Activated CD8-positive, alpha-beta memory T cell treated with anti-CD3 and anti-CD28 coated beads for 36 hours (primary cell): Measurements from ENCODE around the gene SNX5. TPM values are rescaled to one million over a fixed set of nuclear protein-coding genes. Genes with fewer than 3 reads are reported as not detected.

Experiments
- CTCF ChIA-PET: fragments of 350-600 bp; sonication (Branson Sonifier 250); formaldehyde crosslinking; loops from one replicate; lab custom pipeline; 2021; ENCODE audit warnings: antibody characterized with exemption; lab: Charles Lee
- POLR2A ChIA-PET: fragments of 350-600 bp; sonication (Branson Sonifier 250); formaldehyde crosslinking; loops from one replicate; lab custom pipeline; 2021; ENCODE audit warnings: antibody characterized with exemption; lab: Charles Lee
- total RNA-seq, 2 experiments: library from RNA; stranded (reverse); gene quantifications; one replicate each; pipeline ENCODE4 v1.2.3, GENCODE V29; 2021

The SNX5 gene
- total RNA-seq, 2 experiments from 2014 or later = 205 to 212 TPM

GRCh38 chr20:17905544-17905943 lies 63.0 kb downstream of the SNX5 start:
- POLR2A ChIA-PET = no interaction called here
- CTCF ChIA-PET = no interaction called here

GRCh38 chr20:17904027-17904426 lies 64.6 kb downstream of the SNX5 start:
- CTCF ChIA-PET = no interaction called here
- POLR2A ChIA-PET = no interaction called here

GRCh38 chr20:17902531-17903083 lies 66.0 kb downstream of the SNX5 start:
- ChIA-PET CTCF (interaction anchor here (0.7 to 0.9 kb wide), 2 partner anchors 398 to 401 kb away, joined by 3 read pairs; no protein-coding TSS in a partner anchor), POLR2A (no interaction called here)

GRCh38 chr20:17901971-17902370 lies 66.6 kb downstream of the SNX5 start:
- CTCF ChIA-PET = interaction anchor here (0.7 to 1.0 kb wide), 2 partner anchors 220 to 398 kb away, joined by 3 read pairs; partner anchors contain the start of gene RRBP1
- POLR2A ChIA-PET = no interaction called here

- CTCF ChIA-PET = interaction anchor here (0.8 to 1.3 kb wide), 5 partner anchors 61 to 394 kb away, joined by 3 to 9 read pairs (median 3); no protein-coding TSS in a partner anchor
- POLR2A ChIA-PET = no interaction called here
Measured at GRCh38 chr20:17898548-17898994, 70.0 kb downstream of the SNX5 start.

GRCh38 chr20:17897566-17898307 lies 70.9 kb downstream of the SNX5 start:
- ChIA-PET POLR2A (no interaction called here), CTCF (interaction anchor here (0.6 to 1.4 kb wide), 8 partner anchors 29 to 393 kb away, joined by 3 to 9 read pairs (median 4); partner anchors contain the start of gene RRBP1)

GRCh38 chr20:17896771-17897369 lies 71.7 kb downstream of the SNX5 start:
- ChIA-PET POLR2A (no interaction called here), CTCF (interaction anchor here (0.6 to 1.4 kb wide), 2 partner anchors 51 to 214 kb away, joined by 3 to 8 read pairs; partner anchors contain the start of gene RRBP1)

GRCh38 chr20:17896193-17896723 lies 72.3 kb downstream of the SNX5 start:
- CTCF ChIA-PET = interaction anchor here (0.6 to 1.5 kb wide), 4 partner anchors 50 to 392 kb away, joined by 3 to 9 read pairs (median 3); no protein-coding TSS in a partner anchor
- POLR2A ChIA-PET = interaction anchor here (0.8 kb wide), 1 partner anchor 214 kb away, joined by 4 read pairs; the partner anchor contains the start of gene RRBP1

GRCh38 chr20:17895641-17896171 lies 72.9 kb downstream of the SNX5 start:
- CTCF ChIA-PET = interaction anchor here (1.0 to 1.5 kb wide), 3 partner anchors 217 to 391 kb away, joined by 3 to 9 read pairs (median 3); no protein-coding TSS in a partner anchor
- POLR2A ChIA-PET = interaction anchor here (0.8 kb wide), 1 partner anchor 214 kb away, joined by 4 read pairs; the partner anchor contains the start of gene RRBP1

GRCh38 chr20:17893445-17893844 lies 75.1 kb downstream of the SNX5 start:
- ChIA-PET CTCF (interaction anchor here (1.5 kb wide), 1 partner anchor 212 kb away, joined by 3 read pairs; the partner anchor contains the start of gene RRBP1), POLR2A (no interaction called here)

GRCh38 chr20:17892189-17892938 lies 76.2 kb downstream of the SNX5 start:
- POLR2A ChIA-PET = no interaction called here

More at GRCh38 chr20:17892189-17892938, 76.2 kb downstream of the SNX5 start:
- CTCF ChIA-PET = no interaction called here

Other genes with a start within 250 kb of the SNX5 start
- 10 to 100 TPM; 29.2 to 30.2 TPM for gene MGME1, start 224 bp upstream of the SNX5 start, total RNA-seq
- not detected for gene OVOL2, start 89.1 kb upstream of the SNX5 start, total RNA-seq
- 10 to 100 TPM; 17.9 to 21.6 TPM for gene KAT14, start 169.1 kb upstream of the SNX5 start, total RNA-seq
- gene PET117, start 169.1 kb upstream of the SNX5 start, total RNA-seq = 10 to 100 TPM; 14.4 to 15.4 TPM